GM23248 (cell line): ENCODE results near the gene DCDC1. TPM values are rescaled to one million over a fixed set of nuclear protein-coding genes. Genes with fewer than 3 reads are reported as not detected.
A peak's percentile ranks its signal among the peaks of the same experiment; 100 is the strongest.

Experiments used
- DNase-seq: peaks from one replicate; pipeline ENCODE4 v3.0.0-alpha.2; 2015
- H2AFZ ChIP-seq: fragments of 200-600 bp; sonication (generic); 2 replicates; pipeline ENCODE4 v1.6.1; 2016; ENCODE audit warnings: antibody characterized with exemption
- H3F3A ChIP-seq: fragments of 200-600 bp; sonication (generic); 2 replicates; pipeline ENCODE4 v1.6.1; 2016; ENCODE audit warnings: mild to moderate bottlenecking, antibody characterized with exemption, mixed run types; ENCODE audit not compliant: insufficient read depth
- H3K27ac ChIP-seq: fragments of 200-600 bp; sonication (generic); 2 replicates; pipeline ENCODE4 v1.5.1; 2016; ENCODE audit warnings: mild to moderate bottlenecking
- H3K27me3 ChIP-seq: fragments of 200-600 bp; sonication (generic); replicated peaks from 2 replicates; pipeline ENCODE4 v1.6.1; 2016; ENCODE audit warnings: mild to moderate bottlenecking; ENCODE audit not compliant: insufficient read depth
- H3K36me3 ChIP-seq: fragments of 200-600 bp; sonication (generic); 2 replicates; pipeline ENCODE4 v1.6.1; 2016; ENCODE audit warnings: low read depth, mild to moderate bottlenecking
- H3K4me1 ChIP-seq: fragments of 200-600 bp; sonication (generic); 2 replicates; pipeline ENCODE4 v1.6.1; 2016; ENCODE audit warnings: mild to moderate bottlenecking; ENCODE audit not compliant: insufficient read depth
- H3K4me2 ChIP-seq: fragments of 200-600 bp; sonication (generic); one replicate; pipeline ENCODE4 v1.6.1; 2016; ENCODE audit warnings: mild to moderate bottlenecking; ENCODE audit not compliant: unreplicated experiment
- H3K4me3 ChIP-seq: fragments of 200-600 bp; sonication (generic); 2 replicates; pipeline ENCODE4 v1.5.1; 2016; ENCODE audit warnings: mild to moderate bottlenecking
- H3K79me2 ChIP-seq: fragments of 200-600 bp; sonication (generic); 2 replicates; pipeline ENCODE4 v1.6.1; 2016; ENCODE audit warnings: mild to moderate bottlenecking; ENCODE audit not compliant: insufficient read depth
- H3K9ac ChIP-seq: fragments of 200-600 bp; sonication (generic); 2 replicates; pipeline ENCODE4 v1.6.1; 2016; ENCODE audit warnings: mild to moderate bottlenecking
- H3K9me2 ChIP-seq: fragments of 200-600 bp; sonication (generic); 2 replicates; pipeline ENCODE4 v1.6.1; 2016; ENCODE audit warnings: mixed run types, mild to moderate bottlenecking, moderate library complexity; ENCODE audit not compliant: insufficient read depth
- H3K9me3 ChIP-seq: fragments of 200-600 bp; sonication (generic); one replicate; pipeline ENCODE4 v1.6.1; 2017; ENCODE audit warnings: low read depth
- H4K20me1 ChIP-seq: fragments of 200-600 bp; sonication (generic); 2 replicates; pipeline ENCODE4 v1.6.0; 2016; ENCODE audit not compliant: insufficient read depth
- EZH2 ChIP-seq: fragments of 200-600 bp; sonication (generic); IDR thresholded peaks from 2 replicates; pipeline ENCODE4 v1.6.1; 2018; ENCODE audit warnings: antibody characterized with exemption, mild to moderate bottlenecking; ENCODE audit not compliant: insufficient read depth, poor library complexity, severe bottlenecking
- EZH2phosphoT487 ChIP-seq: fragments of 200-600 bp; sonication (generic); IDR thresholded peaks from 2 replicates; pipeline ENCODE4 v1.6.1; 2018; ENCODE audit warnings: antibody characterized with exemption, moderate library complexity, mild to moderate bottlenecking, low read depth; ENCODE audit not compliant: insufficient read depth
- WGBS, 2 experiments: methylation state at CpG; one replicate each; pipeline ENCODE4 v1.1.6; 2015 to 2017; ENCODE audit warnings: low lambda C conversion rate in 2 of 2, low coverage in 1 of 2; ENCODE audit errors: missing lambda C conversion rate in 2 of 2; 5-methylcytosine and 5-hydroxymethylcytosine counted together
- in situ Hi-C: fragments of 300-500 bp; cut with MboI; formaldehyde crosslinking; loops from 2 replicates; pipeline ENCODE4 v1.15.0; 2020
- polyA plus RNA-seq: library from polyadenylated mRNA; unstranded; fragments of >200 nt; fragmentation: Nextera tagmentation; extraction: Ambion mirVana; gene quantifications from 2 replicates; pipeline ENCODE4 v1.2.1, GENCODE V29; 2016
- total RNA-seq: library from RNA; depleted of rRNA; stranded (reverse); fragments of >200 nt; shearing (Covaris generic); gene quantifications from 2 replicates; pipeline ENCODE4 v1.2.3, GENCODE V29; 2014

The DCDC1 gene
- total and polyA plus RNA-seq, 2 experiments from 2014 or later, result not detected

GRCh38 chr11:30938810-30939209 lies 430.7 kb downstream of the DCDC1 start:
- no peak overlapping the region for H3K27ac ChIP-seq

GRCh38 chr11:30938171-30938570 lies 431.4 kb downstream of the DCDC1 start:
- peaks cover 12% of the 10 kb centered on the region for H3K4me1 ChIP-seq
- WGBS, 2 experiments, result 9 to 11% methylated on average over 5 of the region's 5 CpGs
- TF ChIP-seq EZH2 (no peak), EZH2phosphoT487 (no peak)
- no peak overlapping the region for H3K4me3 ChIP-seq
- in situ Hi-C loops, result no loop called here
- no peaks in the 10 kb centered on the region for H4K20me1 ChIP-seq
- no peak overlapping the region; the same call in 1 of the 2 replicates for H2AFZ ChIP-seq
- H3F3A ChIP-seq, result no peaks in the 10 kb centered on the region
- DNase-seq, result no peak
- H3K36me3 ChIP-seq, result no peaks in the 10 kb centered on the region
- no peaks in the 10 kb centered on the region for H3K79me2 ChIP-seq
- no peaks in the 10 kb centered on the region for H3K27me3 ChIP-seq
- H3K27ac ChIP-seq, result no peak overlapping the region
- H3K9ac ChIP-seq, result no peak overlapping the region
- H3K4me2 ChIP-seq, result no peak overlapping the region
- no peaks in the 10 kb centered on the region for H3K9me3 ChIP-seq
- H3K9me2 ChIP-seq, result no peaks in the 10 kb centered on the region

More at GRCh38 chr11:30938810-30939209, 430.7 kb downstream of the DCDC1 start:
- in situ Hi-C loops, result no loop called here
- Histone ChIP-seq H2AFZ (no peak overlapping the region), H3K36me3 (no peaks in the 10 kb centered on the region), H3K9me2 (no peaks in the 10 kb centered on the region), H3K9me3 (no peaks in the 10 kb centered on the region), H3K4me1 (peaks cover 12% of the 10 kb centered on the region), H3K4me2 (no peak overlapping the region), H3F3A (no peaks in the 10 kb centered on the region), H3K79me2 (no peaks in the 10 kb centered on the region), H3K9ac (no peak overlapping the region), H3K4me3 (no peak overlapping the region), H3K27me3 (no peaks in the 10 kb centered on the region), H4K20me1 (no peaks in the 10 kb centered on the region)
- TF ChIP-seq EZH2phosphoT487 (no peak), EZH2 (no peak)
- no peak for DNase-seq
- 56 to 57% methylated on average over 6 of the region's 6 CpGs for WGBS, 2 experiments

GRCh38 chr11:30936491-30936890 lies 433.0 kb downstream of the DCDC1 start:
- Histone ChIP-seq H3K27ac (0 out of 2 replicates have a peak overlapping the region, but pooled peaks have one; percentile 21), H3K9me3 (no peaks in the 10 kb centered on the region), H3F3A (no peaks in the 10 kb centered on the region), H3K79me2 (no peaks in the 10 kb centered on the region), H3K4me2 (no peak overlapping the region), H4K20me1 (no peaks in the 10 kb centered on the region), H3K4me1 (peaks cover 12% of the 10 kb centered on the region), H3K36me3 (no peaks in the 10 kb centered on the region), H3K9ac (no peak overlapping the region), H3K27me3 (no peaks in the 10 kb centered on the region), H3K9me2 (no peaks in the 10 kb centered on the region), H2AFZ (no peak overlapping the region), H3K4me3 (no peak overlapping the region)
- TF ChIP-seq EZH2 (no peak), EZH2phosphoT487 (no peak)
- peak; percentile 41 for DNase-seq
- WGBS, 2 experiments, result 39 to 58% methylated on average over 2 of the region's 2 CpGs
- in situ Hi-C loops, result no loop called here

- Histone ChIP-seq H3K27ac (0 out of 2 replicates have a peak overlapping the region, but pooled peaks have one; percentile 21), H3K4me1 (peaks cover 12% of the 10 kb centered on the region), H3K4me3 (no peak overlapping the region), H3K9me2 (no peaks in the 10 kb centered on the region), H3K9ac (no peak overlapping the region), H3F3A (no peaks in the 10 kb centered on the region), H2AFZ (no peak overlapping the region), H4K20me1 (no peaks in the 10 kb centered on the region), H3K27me3 (no peaks in the 10 kb centered on the region), H3K79me2 (no peaks in the 10 kb centered on the region), H3K9me3 (no peaks in the 10 kb centered on the region), H3K36me3 (no peaks in the 10 kb centered on the region), H3K4me2 (no peak overlapping the region)
- TF ChIP-seq EZH2phosphoT487 (no peak), EZH2 (no peak)
- peak; percentile 41 for DNase-seq
- in situ Hi-C loops, result no loop called here
- 60 to 73% methylated on average over 2 of the region's 2 CpGs for WGBS, 2 experiments
These were observed 433.7 kb downstream of the DCDC1 start for GRCh38 chr11:30935861-30936260.

- TF ChIP-seq EZH2phosphoT487, result no peak
- no peak for TF ChIP-seq EZH2
- Histone ChIP-seq H3K9me2 (no peaks in the 10 kb centered on the region), H3K4me2 (no peak overlapping the region), H3K36me3 (no peaks in the 10 kb centered on the region), H2AFZ (no peak overlapping the region), H3K27me3 (no peaks in the 10 kb centered on the region), H3K4me3 (no peak overlapping the region), H3K4me1 (no peaks in the 10 kb centered on the region), H3K9ac (no peak overlapping the region), H3K9me3 (no peaks in the 10 kb centered on the region), H4K20me1 (no peaks in the 10 kb centered on the region), H3K79me2 (no peaks in the 10 kb centered on the region), H3F3A (no peaks in the 10 kb centered on the region), H3K27ac (no peak overlapping the region)
- in situ Hi-C loops, result no loop called here
- WGBS, 2 experiments, result 70 to 77% methylated on average over 3 of the region's 3 CpGs
- DNase-seq, result no peak
These were observed 443.4 kb downstream of the DCDC1 start for GRCh38 chr11:30926130-30926529.
